Measurements from ENCODE around the gene SEMA3G.

The SEMA3G gene

GRCh38 chr3:52468336-52468735 is 23.4 kb upstream of the SEMA3G start:
- no peak overlapping the region for H3K4me3 ChIP-seq (ENCODE audit: low read depth, low read length)
- no peak for DNase-seq (ENCODE audit: low read depth)
- TF ChIP-seq CTCF (IDR thresholded peaks at IDR 0.05; ENCODE audit: low read depth, low read length, missing control alignments), result no peak

GRCh38 chr3:52463416-52463815 is 18.5 kb upstream of the SEMA3G start:
- TF ChIP-seq CTCF (IDR thresholded peaks at IDR 0.05; ENCODE audit: low read depth, low read length, missing control alignments), result no peak
- DNase-seq (ENCODE audit: low read depth), result no peak
- no peak overlapping the region for H3K4me3 ChIP-seq (ENCODE audit: low read depth, low read length)

- no peak for TF ChIP-seq CTCF (IDR thresholded peaks at IDR 0.05; ENCODE audit: low read depth, low read length, missing control alignments)
- no peak overlapping the region for H3K4me3 ChIP-seq (ENCODE audit: low read depth, low read length)
- DNase-seq (ENCODE audit: low read depth), result no peak
Observed at GRCh38 chr3:52461874-52462273, 17.0 kb upstream of the SEMA3G start.

- DNase-seq (ENCODE audit: low read depth), result no peak
- H3K4me3 ChIP-seq (ENCODE audit: low read depth, low read length), result no peak overlapping the region
- TF ChIP-seq CTCF (IDR thresholded peaks at IDR 0.05; ENCODE audit: low read depth, low read length, missing control alignments), result no peak
Observed at GRCh38 chr3:52458770-52459545, 14.1 kb upstream of the SEMA3G start.

GRCh38 chr3:52458031-52458760 is 13.3 kb upstream of the SEMA3G start:
- no peak for DNase-seq (ENCODE audit: low read depth)
- H3K4me3 ChIP-seq (ENCODE audit: low read depth, low read length), result no peak overlapping the region
- TF ChIP-seq CTCF (IDR thresholded peaks at IDR 0.05; ENCODE audit: low read depth, low read length, missing control alignments), result no peak

GRCh38 chr3:52456800-52457183 is 11.9 kb upstream of the SEMA3G start:
- TF ChIP-seq CTCF (IDR thresholded peaks at IDR 0.05; ENCODE audit: low read depth, low read length, missing control alignments), result no peak
- peak overlapping the region; percentile 89 for H3K4me3 ChIP-seq (ENCODE audit: low read depth, low read length)
- no peak for DNase-seq (ENCODE audit: low read depth)
